Measurements from ENCODE around the gene MASP1. TPM values are rescaled to one million over a fixed set of nuclear protein-coding genes. Genes with fewer than 3 reads are reported as not detected.

The MASP1 gene
- total RNA-seq, 2 donors from 2014 or later: 1.9 to 2.6 TPM

DNA sequence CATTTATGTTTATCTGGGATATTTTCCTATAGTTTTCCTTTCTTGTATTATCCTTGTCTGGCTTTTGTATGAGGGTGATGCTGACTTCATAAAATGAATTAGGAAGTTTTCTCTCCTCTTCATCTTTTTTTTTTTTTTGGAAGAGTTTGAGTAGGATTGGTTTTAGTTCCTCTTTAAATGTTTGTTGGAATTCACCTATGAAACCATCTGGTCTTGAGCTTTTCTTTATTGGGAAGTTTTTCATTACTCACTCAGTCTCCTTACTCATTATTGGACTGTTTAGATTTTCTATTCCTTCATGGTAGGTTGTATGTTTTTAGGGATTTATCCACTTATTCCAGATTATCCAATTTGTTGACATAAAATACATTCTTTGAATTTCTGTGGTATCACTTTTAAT lies 18.7 kb upstream of the MASP1 start:
- H3K4me3 ChIP-seq: no peak overlapping the region
- no peak for DNase-seq (ENCODE audit: low spot score)
- no peaks in the 10 kb centered on the region for H3K36me3 ChIP-seq
- no peak for TF ChIP-seq CTCF (IDR thresholded peaks at IDR 0.05)
- ATAC-seq (ENCODE audit: insufficient number of reproducible peaks, low FRiP score, low read depth): no peak
- H3K4me1 ChIP-seq (ENCODE audit: control insufficient read depth in 1 of 2, low read depth in 2 of 2): peaks cover 0 to 5% of the 10 kb centered on the region in 2 donors
- H3K27ac ChIP-seq: no peak overlapping the region
- no peaks in the 10 kb centered on the region for H3K9me3 ChIP-seq
- no peaks in the 10 kb centered on the region for H3K27me3 ChIP-seq (replicated peaks; ENCODE audit: insufficient read depth)

DNA sequence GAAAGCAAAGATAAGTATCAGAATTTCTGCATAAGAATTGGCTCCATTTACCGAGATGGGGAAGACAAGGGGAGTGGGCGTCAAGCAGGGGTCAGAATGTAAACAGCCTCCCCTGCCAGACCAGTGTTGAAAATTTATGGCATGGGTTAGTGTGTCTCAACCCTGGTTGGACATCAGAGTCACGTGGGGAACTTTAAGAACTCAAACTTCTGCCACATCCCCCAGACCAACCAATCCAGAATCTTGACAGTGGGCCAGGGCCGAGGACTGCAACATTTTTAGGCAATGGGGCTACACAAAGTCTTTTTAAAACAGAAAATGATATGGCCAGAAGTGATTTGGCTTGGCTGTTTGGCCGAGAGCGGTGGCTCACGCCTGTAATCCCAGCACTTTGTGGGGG lies 14.3 kb upstream of the MASP1 start:
- peaks cover 0 to 1% of the 10 kb centered on the region in 2 donors for H3K4me1 ChIP-seq (ENCODE audit: control insufficient read depth in 1 of 2, low read depth in 2 of 2)
- no peak for TF ChIP-seq CTCF (IDR thresholded peaks at IDR 0.05)
- no peak overlapping the region for H3K27ac ChIP-seq
- no peak overlapping the region for H3K4me3 ChIP-seq
- H3K27me3 ChIP-seq (replicated peaks; ENCODE audit: insufficient read depth): no peaks in the 10 kb centered on the region
- ATAC-seq (ENCODE audit: insufficient number of reproducible peaks, low FRiP score, low read depth) (no peak), DNase-seq (ENCODE audit: low spot score) (no peak)
- no peaks in the 10 kb centered on the region for H3K9me3 ChIP-seq
- no peaks in the 10 kb centered on the region for H3K36me3 ChIP-seq

GRCh38 chr3:187299611-187300010 lies 8.1 kb upstream of the MASP1 start:
- no peak overlapping the region for H3K4me3 ChIP-seq

DNA sequence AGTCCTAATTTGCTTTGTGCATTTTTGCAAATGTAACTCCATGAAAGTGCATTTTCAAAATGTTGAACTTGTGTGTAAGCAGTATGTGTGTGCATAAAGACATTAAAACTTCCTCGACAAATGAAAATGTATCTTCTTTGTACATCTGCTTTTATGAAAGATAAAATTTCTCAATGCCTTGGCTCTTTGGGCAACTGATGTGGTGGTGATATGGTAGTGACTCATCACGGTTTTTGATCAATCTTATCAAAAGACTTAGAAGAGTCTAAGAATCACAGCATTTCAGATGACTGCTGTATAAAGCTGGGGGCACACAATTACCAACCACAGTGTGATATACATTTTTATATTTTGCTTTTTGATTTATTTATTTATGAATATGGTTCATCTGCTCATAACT lies 5.4 kb upstream of the MASP1 start:
- Histone ChIP-seq H3K27ac (no peak overlapping the region), H3K27me3 (replicated peaks; ENCODE audit: insufficient read depth) (no peaks in the 10 kb centered on the region), H3K36me3 (no peaks in the 10 kb centered on the region), H3K9me3 (peaks cover 2% of the 10 kb centered on the region), H3K4me3 (no peak overlapping the region), H3K4me1 (ENCODE audit: control insufficient read depth in 1 of 2, low read depth in 2 of 2) (no peaks in the 10 kb centered on the region)
- TF ChIP-seq CTCF (IDR thresholded peaks at IDR 0.05): no peak
- ATAC-seq (ENCODE audit: insufficient number of reproducible peaks, low FRiP score, low read depth): no peak
- DNase-seq (ENCODE audit: low spot score): no peak

More at GRCh38 chr3:187299611-187300010, 8.1 kb upstream of the MASP1 start:
- Histone ChIP-seq H3K36me3 (no peaks in the 10 kb centered on the region), H3K27me3 (replicated peaks; ENCODE audit: insufficient read depth) (no peaks in the 10 kb centered on the region), H3K27ac (no peak overlapping the region), H3K9me3 (peaks cover 2% of the 10 kb centered on the region), H3K4me1 (ENCODE audit: control insufficient read depth in 1 of 2, low read depth in 2 of 2) (no peaks in the 10 kb centered on the region)
- no peak for TF ChIP-seq CTCF (IDR thresholded peaks at IDR 0.05)
- DNase-seq (ENCODE audit: low spot score) (no peak), ATAC-seq (ENCODE audit: insufficient number of reproducible peaks, low FRiP score, low read depth) (no peak)

GRCh38 chr3:187296058-187296457 lies 4.5 kb upstream of the MASP1 start:
- no peaks in the 10 kb centered on the region for H3K36me3 ChIP-seq
- no peak overlapping the region for H3K4me3 ChIP-seq
- peaks cover 2% of the 10 kb centered on the region for H3K9me3 ChIP-seq
- H3K4me1 ChIP-seq (ENCODE audit: control insufficient read depth in 1 of 2, low read depth in 2 of 2): peaks cover 0 to 8% of the 10 kb centered on the region in 2 donors
- H3K27ac ChIP-seq: no peak overlapping the region
- no peaks in the 10 kb centered on the region for H3K27me3 ChIP-seq (replicated peaks; ENCODE audit: insufficient read depth)
- ATAC-seq (ENCODE audit: insufficient number of reproducible peaks, low FRiP score, low read depth) (no peak), DNase-seq (ENCODE audit: low spot score) (no peak)
- TF ChIP-seq CTCF (IDR thresholded peaks at IDR 0.05): no peak

Measured in thoracic aorta (tissue), 2 donors.